GM18867 (cell line): ENCODE measurements around the gene CEBPG.

ENCODE experiments used
- ATAC-seq: cut with Tn5 transposase; IDR thresholded peaks from one replicate; pipeline ENCODE4 v1.9.1; 2021; ENCODE audit warnings: mild to moderate bottlenecking, moderate library complexity; ENCODE audit not compliant: unreplicated experiment

The CEBPG gene

GRCh38 chr19:33417751-33418150 lies 44.2 kb downstream of the CEBPG start:
- no peak for ATAC-seq

DNA sequence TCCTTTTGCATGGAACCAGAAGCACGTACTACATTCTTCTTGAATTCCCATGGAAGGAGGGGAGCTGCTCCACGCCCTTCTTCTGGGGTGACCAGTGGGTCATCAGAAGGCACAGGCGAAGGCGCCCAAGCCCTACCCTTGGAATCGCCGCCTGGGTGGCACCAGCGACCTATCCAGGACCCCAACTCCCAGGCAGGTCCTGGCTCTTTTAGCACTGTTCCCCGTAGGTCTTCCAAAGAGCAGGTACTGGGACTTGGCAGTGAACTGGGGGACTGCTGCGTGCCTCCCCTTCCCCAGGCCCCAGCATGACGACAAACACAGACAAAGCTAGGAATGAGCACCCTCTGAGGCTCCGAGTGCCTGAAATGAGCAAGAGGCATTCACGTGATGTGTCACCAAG lies 45.0 kb downstream of the CEBPG start:
- no peak for ATAC-seq

DNA sequence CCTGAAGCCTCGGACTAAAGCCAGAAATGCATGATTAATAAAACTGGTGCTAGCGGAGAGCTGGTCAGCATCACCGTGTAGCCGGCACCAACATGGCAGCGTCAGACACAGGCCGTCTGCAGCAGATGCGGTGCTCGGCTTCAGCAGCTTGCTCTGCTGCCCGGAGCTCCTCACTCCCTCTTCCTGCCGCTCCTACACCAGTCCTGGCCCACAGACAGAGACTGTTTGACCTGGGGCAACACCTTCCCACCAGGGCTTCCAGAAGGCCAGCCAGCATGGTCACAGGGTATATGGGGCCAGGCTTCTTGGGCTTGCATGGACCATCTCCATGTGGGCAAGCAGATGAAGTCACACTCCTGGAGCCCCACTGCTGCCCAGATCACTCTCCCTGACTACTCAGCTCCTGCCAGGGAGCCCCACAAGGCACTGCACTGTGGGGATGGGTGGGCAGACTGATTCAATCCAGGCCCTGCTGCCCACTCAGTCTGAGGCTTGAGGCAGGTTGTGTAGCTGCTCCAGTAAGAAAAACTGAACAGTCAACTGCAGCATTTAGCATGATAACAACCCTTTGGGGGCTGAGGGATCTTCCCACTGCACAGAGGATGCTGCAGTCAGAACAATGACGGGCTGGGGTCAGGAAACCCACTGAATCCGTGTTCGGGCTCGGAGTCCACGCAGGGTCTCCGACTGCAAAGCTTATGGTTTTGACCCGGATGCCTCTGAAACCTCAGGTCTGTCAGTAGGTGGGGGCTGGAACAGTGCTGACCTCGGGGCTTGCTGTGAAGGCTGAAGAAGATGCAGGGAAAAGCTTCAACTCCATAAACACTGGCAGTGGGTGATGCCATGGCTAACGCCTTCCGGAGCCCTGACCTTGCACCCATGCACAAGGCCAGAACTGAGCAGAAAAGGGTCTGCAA lies 45.6 kb downstream of the CEBPG start:
- ATAC-seq: no peak

DNA sequence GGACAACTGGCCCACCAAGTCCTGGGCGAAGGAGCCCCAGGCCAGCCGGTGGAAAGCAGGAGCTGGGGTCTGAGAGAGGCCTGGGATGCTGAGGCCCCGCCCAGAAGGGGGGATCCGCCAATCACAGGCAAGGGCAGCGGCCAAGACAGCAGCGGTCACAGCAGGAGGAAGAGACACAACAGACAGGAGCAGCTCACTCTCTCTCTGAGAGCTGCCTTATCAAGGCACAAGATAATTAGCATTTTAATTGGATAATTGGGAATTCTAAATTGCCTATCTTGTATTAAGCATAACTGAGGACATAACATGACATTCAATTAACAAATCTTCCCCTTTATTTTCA lies 46.2 kb downstream of the CEBPG start:
- no peak for ATAC-seq

- ATAC-seq: no peak
Observed at GRCh38 chr19:33420821-33421220, 47.3 kb downstream of the CEBPG start.

DNA sequence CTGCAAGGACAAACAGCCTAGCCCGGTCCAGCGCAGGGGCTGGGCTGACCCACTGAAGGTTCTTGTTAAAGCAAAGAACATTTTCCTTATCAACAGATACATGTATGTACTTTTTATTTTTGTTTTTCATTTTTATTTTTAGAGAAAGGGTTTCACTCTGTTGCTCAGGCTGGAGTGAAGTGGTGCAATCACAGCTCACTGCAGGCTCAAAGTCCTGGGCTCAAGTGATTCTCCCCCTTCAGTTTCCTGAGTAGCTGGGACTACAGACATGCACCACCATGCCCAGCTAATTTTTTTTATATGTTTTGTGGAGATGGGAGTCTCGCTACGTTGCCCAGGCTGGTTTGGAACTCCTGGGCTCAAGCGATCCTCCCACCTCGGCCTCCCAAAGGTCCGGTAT lies 47.9 kb downstream of the CEBPG start:
- no peak for ATAC-seq

DNA sequence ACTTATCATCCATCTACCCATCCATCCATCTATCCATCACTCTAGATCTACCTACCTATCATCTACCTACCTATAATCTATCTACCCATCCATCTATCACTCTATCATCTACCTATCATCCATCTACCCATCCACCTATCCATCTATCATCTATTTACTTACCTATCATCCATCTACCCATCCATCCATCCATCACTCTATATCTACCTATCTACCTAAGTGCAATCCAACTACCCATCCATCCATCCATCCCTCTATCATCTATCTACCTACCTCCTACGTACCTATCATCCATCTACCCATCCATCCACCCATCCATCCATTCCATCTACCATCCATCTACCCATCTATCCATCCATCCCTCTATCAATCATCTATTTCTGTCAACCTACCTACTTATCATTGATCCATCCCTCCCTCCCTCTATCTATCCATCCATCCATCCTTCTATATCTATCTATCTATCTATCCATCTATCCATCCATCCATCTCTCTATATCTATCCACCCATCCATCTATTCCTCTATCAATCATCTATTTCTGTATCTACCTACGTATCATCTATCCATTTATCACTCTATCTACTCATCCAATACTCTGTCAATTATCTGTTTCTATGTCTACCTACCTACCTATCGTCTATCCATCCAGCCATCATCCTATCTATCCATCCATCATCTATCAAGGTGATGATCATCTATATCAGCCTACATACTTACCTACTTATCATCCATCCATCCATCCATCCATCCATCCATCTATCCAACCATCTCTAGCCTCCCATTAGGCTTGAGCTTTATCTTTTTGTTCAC lies 49.1 kb downstream of the CEBPG start:
- ATAC-seq: no peak

DNA sequence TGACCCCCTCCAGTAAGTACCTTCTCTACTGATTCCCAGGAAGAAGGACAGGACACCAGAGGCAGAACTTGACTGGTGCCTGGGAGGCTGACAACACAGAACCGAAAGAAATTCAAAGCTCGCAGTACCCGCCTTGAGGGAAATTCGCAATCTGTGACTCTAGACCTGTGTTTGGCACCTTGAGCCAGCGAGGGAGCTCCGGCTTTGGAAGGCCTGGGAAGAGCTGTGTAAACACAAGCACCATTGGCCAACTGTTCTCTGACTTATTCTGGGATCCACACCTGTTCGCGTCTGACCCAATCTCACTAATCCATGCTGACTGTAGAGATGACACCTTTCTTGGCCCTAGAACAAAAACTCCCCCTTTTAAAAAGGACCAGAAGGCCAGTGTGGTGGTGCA lies 50.7 kb downstream of the CEBPG start:
- no peak for ATAC-seq

DNA sequence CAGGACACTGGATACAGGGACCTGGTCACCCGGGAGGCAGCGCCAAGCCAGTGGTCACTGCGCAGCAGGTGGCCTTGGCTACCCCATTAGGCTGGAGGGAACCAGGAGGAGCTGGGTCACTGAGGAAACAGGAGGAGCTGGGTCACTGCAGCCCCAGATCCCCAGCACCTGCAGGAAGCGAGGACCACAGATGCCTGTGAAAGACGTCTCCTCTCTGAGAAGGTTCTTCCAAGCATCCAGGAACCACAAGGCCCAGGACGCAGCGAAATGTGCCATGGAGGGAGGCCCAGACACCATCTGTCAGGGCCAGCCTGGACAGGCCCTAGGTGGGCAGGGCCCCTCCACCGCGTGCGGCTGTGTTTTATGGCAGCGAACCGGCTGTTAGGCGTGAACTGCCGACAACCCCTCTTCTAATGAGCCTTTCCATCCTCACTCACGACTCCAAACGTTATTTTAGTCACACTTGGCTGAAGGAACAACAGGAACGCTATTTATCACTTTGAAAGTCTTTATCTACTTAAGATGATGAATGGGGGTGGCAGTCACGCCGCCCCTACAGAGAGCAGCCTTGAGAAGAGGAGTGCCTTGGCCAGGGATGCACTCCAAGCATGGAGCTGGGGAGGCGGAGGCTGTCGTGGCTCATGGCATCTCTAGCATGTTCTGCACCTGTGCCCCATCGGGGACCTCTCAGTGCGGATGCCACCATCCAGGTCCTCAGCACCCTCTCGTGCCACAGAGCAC lies 53.3 kb downstream of the CEBPG start:
- no peak for ATAC-seq

DNA sequence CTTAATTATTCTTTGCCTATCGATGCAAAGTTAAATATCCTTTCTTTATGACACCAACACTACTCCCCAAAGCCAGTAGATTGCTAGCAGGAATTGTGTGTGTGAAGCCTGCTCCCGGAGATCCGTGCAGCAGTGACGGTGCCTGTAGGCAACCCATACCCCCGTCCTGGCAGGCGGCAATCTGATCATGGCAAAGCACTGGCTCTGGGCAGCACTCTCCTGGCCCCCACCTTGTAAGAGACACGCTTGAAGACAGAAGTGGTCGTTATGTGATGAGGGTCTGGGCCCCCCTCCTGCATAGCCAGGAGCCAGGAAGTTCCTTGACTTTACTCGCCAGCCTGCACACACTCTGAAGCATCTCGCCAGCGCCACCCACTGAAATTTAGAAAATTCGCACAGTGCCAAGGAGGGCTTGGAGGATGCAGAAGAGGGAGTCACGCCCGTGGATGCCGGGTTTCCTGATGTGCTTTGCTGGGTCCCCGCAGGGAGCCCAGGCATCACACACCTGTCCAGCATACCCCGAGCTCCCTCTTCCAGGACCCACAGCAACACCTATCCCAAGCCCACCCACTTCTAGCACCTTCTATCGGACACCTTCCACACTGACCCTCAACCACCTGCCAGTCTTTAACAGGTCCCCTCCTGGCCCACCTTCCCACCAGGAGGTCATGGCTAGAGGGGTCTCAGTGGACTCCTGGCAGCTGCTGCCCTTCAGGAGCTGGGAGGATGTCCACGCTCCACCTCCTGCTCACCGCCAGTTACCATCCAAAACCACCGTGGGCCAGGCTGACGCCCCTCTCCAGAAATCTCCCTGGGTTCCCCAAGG lies 54.5 kb downstream of the CEBPG start:
- ATAC-seq: no peak

DNA sequence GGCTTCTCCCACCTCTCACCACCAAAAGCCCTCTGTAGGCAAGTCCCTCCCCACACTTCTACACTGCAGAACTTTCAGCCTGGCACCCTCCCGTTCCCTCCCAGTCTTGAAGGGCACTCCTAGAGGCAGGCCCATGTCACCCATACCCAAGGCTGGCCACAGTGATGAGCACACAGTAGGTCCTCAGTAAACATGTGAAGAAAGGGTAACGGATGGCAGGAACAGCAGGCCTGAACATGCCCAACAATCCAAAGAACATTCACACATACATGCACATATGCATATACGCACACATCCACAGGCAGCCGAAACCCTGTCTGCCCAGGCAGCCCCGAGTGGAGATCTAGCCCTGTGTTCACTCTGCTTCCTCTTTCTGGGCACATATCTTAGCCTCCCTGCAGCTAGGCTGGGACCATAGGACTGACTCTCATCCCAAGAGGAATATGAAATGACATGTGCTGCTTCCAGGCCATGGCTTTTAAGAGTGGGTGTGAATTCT lies 55.2 kb downstream of the CEBPG start:
- ATAC-seq: no peak

DNA sequence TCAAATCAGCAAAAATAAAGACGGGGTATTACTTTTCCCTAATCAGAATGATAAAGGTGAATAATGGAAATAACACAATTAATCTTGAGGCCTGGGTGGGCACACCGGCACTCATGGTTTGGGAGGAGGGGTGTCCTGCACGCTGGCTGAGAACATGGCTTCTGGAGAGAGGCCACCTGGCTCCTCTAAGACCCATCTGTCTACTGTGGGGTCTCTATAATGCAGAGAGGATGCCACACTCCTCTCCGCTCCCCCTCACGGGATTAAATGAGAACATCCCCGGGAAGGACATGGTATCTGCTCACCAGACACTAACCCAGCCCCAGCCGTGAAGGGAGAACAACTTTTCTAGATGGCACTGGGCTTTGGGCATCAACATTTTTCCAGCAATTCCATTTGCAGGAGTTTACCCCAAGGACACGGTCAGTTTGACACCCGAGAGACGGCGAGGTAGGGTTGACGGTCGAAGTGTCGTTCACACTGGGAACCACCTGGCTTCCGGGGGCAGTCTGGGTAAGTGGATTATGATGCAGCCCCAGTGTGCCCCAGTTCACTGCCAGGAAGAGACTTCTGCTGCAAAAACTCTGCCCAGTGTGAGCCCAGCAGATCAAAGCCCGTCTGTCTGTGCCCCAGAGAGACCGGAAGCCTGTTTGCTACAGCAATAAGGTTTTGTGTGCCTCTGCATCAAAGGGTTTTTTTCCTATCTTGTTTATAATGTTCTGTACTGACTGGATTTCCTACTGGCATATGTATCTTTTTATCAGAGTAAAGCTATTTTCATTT lies 56.6 kb downstream of the CEBPG start:
- ATAC-seq: no peak

DNA sequence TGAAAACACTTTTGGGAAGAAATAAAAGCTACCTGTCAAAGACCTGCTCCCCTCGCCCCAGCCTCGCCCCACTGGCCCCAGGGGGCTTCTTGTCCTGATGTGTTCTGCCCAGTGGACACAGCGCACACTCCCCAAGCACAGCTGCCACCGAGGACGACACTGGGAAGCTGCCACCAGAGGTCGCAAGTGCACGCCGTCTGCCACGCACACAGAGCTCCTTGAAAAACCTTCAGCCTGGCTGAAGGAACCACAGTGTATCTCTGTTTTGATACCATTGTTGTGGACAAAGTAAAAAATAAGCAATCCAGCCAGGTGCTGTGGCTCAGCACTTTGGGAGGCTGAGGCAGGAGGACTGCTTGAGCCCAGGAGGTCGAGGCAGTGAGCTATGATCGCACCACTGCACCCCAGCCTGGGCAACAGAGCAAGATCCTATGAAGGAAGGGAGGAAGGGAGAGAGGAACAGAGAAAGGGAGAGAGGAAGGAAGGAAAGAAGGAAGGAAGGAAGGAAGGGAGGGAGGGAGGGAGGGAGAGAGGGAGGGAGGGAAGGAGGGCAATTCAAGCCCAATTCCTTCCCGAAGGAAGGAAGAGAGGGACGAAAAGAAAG lies 57.3 kb downstream of the CEBPG start:
- no peak for ATAC-seq

DNA sequence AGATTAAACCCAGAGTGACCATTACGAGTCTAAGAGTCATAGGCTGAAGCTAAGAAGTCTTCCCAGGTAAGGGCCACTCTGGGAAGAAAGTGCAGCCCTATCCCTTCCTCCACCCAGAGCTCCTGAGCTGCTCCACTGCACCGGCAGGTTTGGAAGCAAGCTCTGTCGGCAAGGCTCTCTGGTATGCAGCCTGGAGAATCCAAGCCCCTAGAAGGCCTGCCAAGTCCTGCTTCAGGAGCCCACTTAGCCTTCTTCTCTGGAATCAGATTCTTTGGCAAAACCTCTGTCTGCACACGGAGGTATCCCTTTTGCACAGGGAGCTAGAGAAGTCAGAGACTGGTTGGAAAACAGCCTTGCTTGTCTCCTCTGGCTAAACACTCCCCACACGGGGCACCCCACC lies 58.5 kb downstream of the CEBPG start:
- ATAC-seq: no peak
